Measurements from ENCODE around the gene PIP4P1. TPM values are rescaled to one million over a fixed set of nuclear protein-coding genes. Genes with fewer than 3 reads are reported as not detected.

PIP4P1 gene
- total RNA-seq, 5 donors from 2014 or later (not counting 1 experiment from before 2014, with no cell fraction given), result 54.2 to 72.8 (median 57.5) TPM

DNA sequence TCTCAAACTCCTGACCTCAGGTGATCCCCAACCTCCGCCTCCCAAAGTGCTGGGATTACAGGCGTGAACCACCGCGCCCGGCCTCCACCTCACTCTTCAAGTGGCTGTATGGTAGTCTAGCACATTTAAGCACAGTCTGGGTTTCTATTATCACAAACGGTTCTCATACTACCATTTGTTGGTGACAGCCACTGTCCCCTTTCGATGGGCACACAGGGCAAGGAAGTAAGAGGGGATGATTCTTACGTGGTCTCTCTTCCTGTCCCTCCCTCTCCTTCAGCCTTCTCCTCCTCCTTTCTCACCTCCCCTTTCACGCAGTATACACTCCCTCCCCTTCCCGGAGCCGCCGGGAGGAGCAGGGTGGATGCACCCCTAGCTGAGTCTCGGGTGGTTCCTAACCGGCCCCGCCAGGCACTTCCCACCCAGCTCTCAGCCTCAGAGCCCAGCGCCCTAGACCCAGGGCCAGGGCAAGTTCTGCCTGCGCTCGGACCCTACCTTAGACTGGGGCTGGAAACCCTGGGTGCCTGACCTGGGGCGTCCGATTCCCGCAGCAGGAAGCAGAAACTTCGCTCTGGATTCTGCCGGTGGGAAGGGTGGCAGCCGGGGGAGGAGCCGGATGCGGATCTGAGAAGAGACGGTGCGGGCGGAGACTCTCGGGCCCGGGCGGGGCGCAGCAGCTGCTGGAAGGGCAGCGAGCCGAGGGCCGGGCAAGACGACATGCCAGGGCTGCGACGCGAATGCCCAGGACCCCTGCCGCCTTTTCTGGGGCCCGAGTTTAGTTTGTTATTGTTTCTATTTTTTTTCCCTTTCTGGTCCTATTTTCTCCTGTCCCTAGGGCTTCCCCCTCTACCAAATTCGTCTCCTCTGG lies 48.1 kb downstream of the PIP4P1 start, which contains the start of gene TEP1:
Gene TEP1, minus strand, starts transcription at position 626 of the 868 bp plus-strand sequence. CDS start 5,062 bp downstream, outside the sequence.
- Mint-ChIP-seq H3K4me1 (peaks cover 43 to 50% (median 49%) of the 10 kb centered on the region in 3 donors), H3K27ac (peak within 1 kb of the TSS; percentile 97 to 98), H3K36me3 (peaks cover 2% of the 10 kb centered on the region), H3K4me3 (peak within 1 kb of the TSS; percentile 90 to 97 (median 95)), H3K9me3 (no peaks in the 10 kb centered on the region), H3K27me3 (no peaks in the 10 kb centered on the region)
- Histone ChIP-seq H3K4me1 (ENCODE audit: control insufficient read depth in 1 of 2, extremely low read depth in 1 of 2, insufficient read depth in 2 of 2, low read length in 2 of 2) (peaks cover 15 to 20% of the 10 kb centered on the region in 2 experiments), H3K27ac (ENCODE audit: low read length) (peak within 1 kb of the TSS; percentile 88), H3K36me3 (ENCODE audit: control insufficient read depth in 2 of 2, extremely low read depth in 1 of 2, insufficient read depth in 1 of 2, low read length in 1 of 2) (peaks cover 0 to 5% of the 10 kb centered on the region in 2 donors), H3K9me3 (no peaks in the 10 kb centered on the region), H3K27me3 (replicated peaks in 1 of 2; ENCODE audit: control insufficient read depth in 2 of 2, extremely low read depth in 1 of 2, insufficient read depth in 2 of 2, low read length in 1 of 2) (no peaks in the 10 kb centered on the region), H3K4me3 (ENCODE audit: control insufficient read depth in 1 of 2, extremely low read depth in 1 of 2, low read length in 1 of 2) (peak within 1 kb of the TSS; percentile 85 to 97)
- CTCF ChIA-PET, result interaction anchor here (0.6 to 2.8 kb wide), 7 partner anchors 48 to 195 kb away, joined by 3 to 18 read pairs (median 3); partner anchors contain the start of gene PIP4P1 (in 1 of the 2)
- POLR2A ChIA-PET, result interaction anchor here (0.6 to 1.5 kb wide), 2 partner anchors 40 to 42 kb away, joined by 4 to 5 read pairs; partner anchors contain the start of genes APEX1 (in 1 of the 2) and OSGEP (in 1 of the 2)
- ATAC-seq (replicated peaks in 1 of 4), result peak; percentile 74 to 92 (median 88)
- under 1% methylated on average over 30 of the region's 43 CpGs for WGBS (ENCODE audit: insufficient coverage)
- DNase-seq, result peak; percentile 30 to 80 (median 56)

- Histone ChIP-seq H3K4me1 (ENCODE audit: control insufficient read depth in 1 of 2, extremely low read depth in 1 of 2, insufficient read depth in 2 of 2, low read length in 2 of 2) (peaks cover 15 to 20% of the 10 kb centered on the region in 2 experiments), H3K36me3 (ENCODE audit: control insufficient read depth in 2 of 2, extremely low read depth in 1 of 2, insufficient read depth in 1 of 2, low read length in 1 of 2) (peaks cover 0 to 12% of the 10 kb centered on the region in 2 donors), H3K27ac (ENCODE audit: low read length) (peak overlapping the region; percentile 88), H3K9me3 (no peaks in the 10 kb centered on the region), H3K4me3 (ENCODE audit: control insufficient read depth in 1 of 2, extremely low read depth in 1 of 2, low read length in 1 of 2) (peak overlapping the region; percentile 85 to 97), H3K27me3 (replicated peaks in 1 of 2; ENCODE audit: control insufficient read depth in 2 of 2, extremely low read depth in 1 of 2, insufficient read depth in 2 of 2, low read length in 1 of 2) (no peaks in the 10 kb centered on the region)
- peaks cover 47 to 53% (median 49%) of the 10 kb centered on the region in 3 donors for H3K4me1 Mint-ChIP-seq
- ATAC-seq (replicated peaks in 1 of 4) (peak; percentile 8 to 62 (median 10)), DNase-seq (peak in 2 of 35 experiments; percentile 4 to 61)
- peak overlapping the region; percentile 97 to 98 for H3K27ac Mint-ChIP-seq
- peaks cover 8% of the 10 kb centered on the region for H3K36me3 Mint-ChIP-seq
- POLR2A ChIA-PET, result interaction anchor here (0.6 to 1.5 kb wide), 2 partner anchors 40 to 43 kb away, joined by 4 to 5 read pairs; partner anchors contain the start of genes APEX1 (in 1 of the 2) and OSGEP (in 1 of the 2)
- no peaks in the 10 kb centered on the region for H3K9me3 Mint-ChIP-seq
- no peaks in the 10 kb centered on the region for H3K27me3 Mint-ChIP-seq
- peak overlapping the region; percentile 90 to 97 (median 95) for H3K4me3 Mint-ChIP-seq
- WGBS (ENCODE audit: insufficient coverage), result 9% methylated on average over 2 of the region's 7 CpGs
- CTCF ChIA-PET, result interaction anchor here (0.7 to 1.5 kb wide), 2 partner anchors 56 to 85 kb away, joined by 3 read pairs; no protein-coding TSS in a partner anchor
Measured at GRCh38 chr14:20412411-20412810, 48.8 kb downstream of the PIP4P1 start.

DNA sequence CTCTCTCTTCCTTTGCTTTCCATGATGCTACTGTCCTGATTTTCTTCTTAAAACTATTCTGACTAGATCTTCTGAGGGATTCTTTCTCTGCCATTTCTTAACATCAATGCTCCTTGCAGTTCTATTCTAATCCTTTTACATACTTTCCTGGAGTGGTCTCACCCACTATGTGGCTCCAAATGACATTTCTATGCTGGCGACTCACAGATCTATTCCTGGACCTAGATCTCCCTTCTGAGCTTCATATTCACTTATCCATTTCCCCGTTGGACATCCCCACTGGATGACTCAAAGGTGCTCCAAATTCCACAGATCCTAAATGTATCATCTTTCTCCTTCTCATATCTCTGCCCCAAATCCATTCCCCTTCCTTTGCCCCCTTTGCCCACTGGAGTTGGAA lies 52.0 kb downstream of the PIP4P1 start:
- Histone ChIP-seq H3K27ac (ENCODE audit: low read length) (no peak overlapping the region), H3K4me3 (ENCODE audit: control insufficient read depth in 1 of 2, extremely low read depth in 1 of 2, low read length in 1 of 2) (no peak overlapping the region), H3K4me1 (ENCODE audit: control insufficient read depth in 1 of 2, extremely low read depth in 1 of 2, insufficient read depth in 2 of 2, low read length in 2 of 2) (peaks cover 10 to 17% of the 10 kb centered on the region in 2 experiments), H3K27me3 (replicated peaks in 1 of 2; ENCODE audit: control insufficient read depth in 2 of 2, extremely low read depth in 1 of 2, insufficient read depth in 2 of 2, low read length in 1 of 2) (no peaks in the 10 kb centered on the region), H3K9me3 (no peaks in the 10 kb centered on the region), H3K36me3 (ENCODE audit: control insufficient read depth in 2 of 2, extremely low read depth in 1 of 2, insufficient read depth in 1 of 2, low read length in 1 of 2) (peaks cover 4 to 40% of the 10 kb centered on the region in 2 donors)
- ChIA-PET POLR2A (no interaction called here), CTCF (interaction anchor here in 1 of 2 donors (0.6 to 0.7 kb wide), 2 partner anchors 420 to 1740 kb away, joined by 3 to 8 read pairs; no protein-coding TSS in a partner anchor)
- Mint-ChIP-seq H3K27me3 (no peaks in the 10 kb centered on the region), H3K27ac (peak overlapping the region; percentile 24 to 71), H3K9me3 (no peaks in the 10 kb centered on the region), H3K4me3 (no peak overlapping the region), H3K36me3 (peaks cover 34% of the 10 kb centered on the region), H3K4me1 (peaks cover 56 to 59% (median 57%) of the 10 kb centered on the region in 3 donors)
- 100% methylated on average over 2 of the region's 2 CpGs for WGBS (ENCODE audit: insufficient coverage)
- ATAC-seq (replicated peaks in 1 of 4), result no peak
- DNase-seq, result no peak

Other genes starting within 250 kb of the PIP4P1 start
- gene OR11H6, start 237.7 kb downstream of the PIP4P1 start, total RNA-seq, result not detected
- gene OR11H7, start 232.5 kb downstream of the PIP4P1 start, total RNA-seq, result not detected
- gene OR11H4, start 222.1 kb downstream of the PIP4P1 start, total RNA-seq, result not detected
- gene TTC5, start 155.5 kb downstream of the PIP4P1 start, total RNA-seq, result 10 to 100 TPM; 17.4 to 24.7 (median 20.1) TPM
- 10 to 100 TPM; 20.6 to 25.5 (median 23.0) TPM for gene CCNB1IP1, start 128.2 kb downstream of the PIP4P1 start, total RNA-seq
- gene PARP2, start 117.8 kb downstream of the PIP4P1 start, total RNA-seq, result 10 to 100 TPM; 14.6 to 21.8 (median 15.8) TPM
- 10 to 100 TPM; 38.5 to 71.5 (median 65.5) TPM for gene TEP1, start 47.9 kb downstream of the PIP4P1 start, total RNA-seq
- under 1 TPM; 0.07 to 0.65 (median 0.22) TPM for gene KLHL33, start 25.3 kb downstream of the PIP4P1 start, total RNA-seq
- gene OSGEP, start 6.6 kb downstream of the PIP4P1 start, total RNA-seq, result 10 to 100 TPM; 56.4 to 80.2 (median 61.5) TPM
- 100 to 1,000 TPM in 4 of 5 donors, 10 to 100 TPM in 1; 92.9 to 142 (median 120) TPM for gene APEX1, start 6.2 kb downstream of the PIP4P1 start, total RNA-seq
- gene PNP, start 8.0 kb upstream of the PIP4P1 start, total RNA-seq, result 10 to 100 TPM; 47.7 to 86.2 (median 77.9) TPM
- 1 to 10 TPM in 2 of 5 donors, under 1 TPM in 3; 0.36 to 1.2 (median 0.66) TPM for gene RNASE10, start 44.1 kb upstream of the PIP4P1 start, total RNA-seq
- gene RNASE9, start 99.6 kb upstream of the PIP4P1 start, total RNA-seq, result not detected
- not detected for gene RNASE11, start 126.6 kb upstream of the PIP4P1 start, total RNA-seq
- gene RNASE12, start 129.9 kb upstream of the PIP4P1 start, total RNA-seq, result not detected
- gene OR6S1, start 180.3 kb upstream of the PIP4P1 start, total RNA-seq, result not detected
- gene RNASE4, start 223.1 kb upstream of the PIP4P1 start, total RNA-seq, result under 1 TPM in 4 of 5 donors, not detected in 1; 0.46 to 0.86 (median 0.56) TPM
- gene ANG, start 227.3 kb upstream of the PIP4P1 start, total RNA-seq, result 1 to 10 TPM in 1 of 5 donors, under 1 TPM in 2, not detected in 2; 0.85 to 1.4 (median 0.99) TPM

Measured in T-cell (primary cell).